Measurements from ENCODE around the gene ZNF689. TPM values are rescaled to one million over a fixed set of nuclear protein-coding genes. Genes with fewer than 3 reads are reported as not detected.

The ZNF689 gene
- total RNA-seq, 4 donors from 2014 or later, result 7.5 to 12.5 (median 9.9) TPM

DNA sequence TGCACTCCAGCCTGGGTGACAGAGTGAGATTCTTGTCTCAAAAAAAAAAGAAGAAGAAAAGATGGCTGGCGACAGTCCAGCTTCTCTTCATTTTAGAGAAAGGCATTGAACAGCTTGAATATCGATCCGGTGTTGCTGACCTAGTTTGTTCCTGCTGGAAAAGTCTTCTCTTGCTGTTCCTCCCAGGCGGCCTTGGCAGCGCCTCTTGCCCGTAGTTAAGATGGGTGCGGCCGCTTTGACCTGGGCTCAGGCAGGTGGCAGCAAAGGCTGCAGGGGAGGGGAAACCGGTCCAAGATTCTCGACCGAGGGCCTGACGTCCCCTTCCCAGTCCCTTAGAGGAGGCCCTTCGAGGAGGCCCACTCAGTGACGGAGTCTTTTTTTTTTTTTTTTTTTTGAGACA lies 48.2 kb downstream of the ZNF689 start:
- peak overlapping the region in 3 of 4 donors; percentile 48 to 60 (median 48) for H3K4me3 ChIP-seq
- peak in 2 of 3 donors; percentile 70 to 73 for DNase-seq
- peaks cover 0 to 29% (median 1%) of the 10 kb centered on the region in 4 donors for H3K4me1 ChIP-seq
- H3K27ac ChIP-seq, result peak overlapping the region; percentile 68 to 86 (median 76)
- no peaks in the 10 kb centered on the region for H3K27me3 ChIP-seq
- TF ChIP-seq, protein P1, sequence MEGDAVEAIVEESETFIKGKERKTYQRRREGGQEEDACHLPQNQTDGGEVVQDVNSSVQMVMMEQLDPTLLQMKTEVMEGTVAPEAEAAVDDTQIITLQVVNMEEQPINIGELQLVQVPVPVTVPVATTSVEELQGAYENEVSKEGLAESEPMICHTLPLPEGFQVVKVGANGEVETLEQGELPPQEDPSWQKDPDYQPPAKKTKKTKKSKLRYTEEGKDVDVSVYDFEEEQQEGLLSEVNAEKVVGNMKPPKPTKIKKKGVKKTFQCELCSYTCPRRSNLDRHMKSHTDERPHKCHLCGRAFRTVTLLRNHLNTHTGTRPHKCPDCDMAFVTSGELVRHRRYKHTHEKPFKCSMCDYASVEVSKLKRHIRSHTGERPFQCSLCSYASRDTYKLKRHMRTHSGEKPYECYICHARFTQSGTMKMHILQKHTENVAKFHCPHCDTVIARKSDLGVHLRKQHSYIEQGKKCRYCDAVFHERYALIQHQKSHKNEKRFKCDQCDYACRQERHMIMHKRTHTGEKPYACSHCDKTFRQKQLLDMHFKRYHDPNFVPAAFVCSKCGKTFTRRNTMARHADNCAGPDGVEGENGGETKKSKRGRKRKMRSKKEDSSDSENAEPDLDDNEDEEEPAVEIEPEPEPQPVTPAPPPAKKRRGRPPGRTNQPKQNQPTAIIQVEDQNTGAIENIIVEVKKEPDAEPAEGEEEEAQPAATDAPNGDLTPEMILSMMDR (IDR thresholded peaks at IDR 0.05), result peak in 2 of 6 experiments; percentile 5 to 28
- no peak for TF ChIP-seq POLR2A (IDR thresholded peaks at IDR 0.05)
- H3K9me3 ChIP-seq, result no peaks in the 10 kb centered on the region
- no peaks in the 10 kb centered on the region for H3K36me3 ChIP-seq

DNA sequence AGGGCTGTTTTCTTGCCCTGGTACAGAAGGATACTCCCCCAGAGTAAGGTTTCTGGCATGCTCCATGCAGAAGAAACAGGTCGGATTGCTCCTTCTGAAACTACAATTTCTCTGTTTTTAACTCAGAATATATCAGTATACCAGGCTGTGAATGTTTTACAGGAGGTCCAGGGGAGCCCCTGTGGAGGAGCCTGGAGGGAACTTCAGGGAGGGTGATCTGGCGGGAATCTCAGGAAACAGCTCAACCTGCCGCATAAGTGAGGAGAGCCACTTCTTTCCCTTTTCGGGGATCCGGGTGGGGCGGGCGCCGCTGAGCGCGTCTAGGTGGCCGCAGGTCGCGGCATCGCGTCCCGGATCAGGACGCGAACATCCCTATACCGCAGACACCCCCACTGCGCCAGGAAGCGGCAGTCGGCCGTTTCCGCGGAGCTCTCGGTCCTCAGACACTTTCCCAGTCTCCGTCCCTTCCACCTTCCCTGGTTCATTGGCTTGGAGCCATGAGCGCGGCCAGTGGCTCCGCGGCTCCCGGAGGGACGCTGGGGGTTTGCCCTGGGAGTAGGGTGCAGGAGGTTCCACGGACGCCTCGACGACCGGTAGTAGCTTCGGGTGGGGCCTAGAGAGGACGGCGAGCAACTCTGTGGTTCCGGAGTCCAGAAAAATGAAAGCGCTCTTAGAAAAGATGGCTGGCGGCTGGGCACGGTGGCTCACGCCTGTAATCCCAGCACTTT lies 48.9 kb downstream of the ZNF689 start:
- Histone ChIP-seq H3K27me3 (no peaks in the 10 kb centered on the region), H3K4me1 (peaks cover 0 to 37% (median 4%) of the 10 kb centered on the region in 4 donors), H3K36me3 (peaks cover 0 to 1% (median 0%) of the 10 kb centered on the region in 3 donors), H3K9me3 (no peaks in the 10 kb centered on the region), H3K27ac (peak overlapping the region; percentile 68 to 86 (median 76)), H3K4me3 (peak overlapping the region; percentile 37 to 60 (median 48))
- TF ChIP-seq, protein P1 (IDR thresholded peaks at IDR 0.05), result no peak
- TF ChIP-seq POLR2A (IDR thresholded peaks at IDR 0.05), result no peak
- peak; percentile 30 to 74 (median 68) for DNase-seq

DNA sequence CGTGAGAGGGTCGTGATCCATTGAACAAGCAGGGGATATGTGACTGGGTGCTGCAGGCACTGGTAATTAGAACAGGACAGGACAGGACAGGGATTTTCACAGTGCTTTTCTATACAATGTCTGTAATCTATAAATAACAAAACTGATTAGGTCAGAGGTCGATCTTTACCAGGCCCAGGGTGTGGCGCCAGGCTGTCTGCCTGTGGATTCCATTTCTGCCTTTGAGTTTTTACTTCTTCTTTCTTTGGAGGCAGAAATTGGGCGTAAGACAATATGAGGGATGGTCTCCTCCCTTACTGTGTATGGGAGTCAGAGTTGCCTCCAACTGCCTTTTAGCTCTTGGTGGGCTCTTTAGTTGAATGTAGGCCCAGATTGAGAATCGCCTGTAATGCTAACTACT lies 50.5 kb downstream of the ZNF689 start:
- no peaks in the 10 kb centered on the region for H3K9me3 ChIP-seq
- H3K36me3 ChIP-seq, result peaks cover 0 to 17% (median 0%) of the 10 kb centered on the region in 3 donors
- TF ChIP-seq POLR2A (IDR thresholded peaks at IDR 0.05), result no peak
- TF ChIP-seq, protein P1 (IDR thresholded peaks at IDR 0.05), result no peak
- peak in 1 of 3 donors; percentile 57 for DNase-seq
- no peak overlapping the region for H3K4me3 ChIP-seq
- peaks cover 0 to 41% (median 4%) of the 10 kb centered on the region in 4 donors for H3K4me1 ChIP-seq
- H3K27me3 ChIP-seq, result no peaks in the 10 kb centered on the region
- H3K27ac ChIP-seq, result peak overlapping the region in 3 of 4 donors; percentile 47 to 99 (median 52)

DNA sequence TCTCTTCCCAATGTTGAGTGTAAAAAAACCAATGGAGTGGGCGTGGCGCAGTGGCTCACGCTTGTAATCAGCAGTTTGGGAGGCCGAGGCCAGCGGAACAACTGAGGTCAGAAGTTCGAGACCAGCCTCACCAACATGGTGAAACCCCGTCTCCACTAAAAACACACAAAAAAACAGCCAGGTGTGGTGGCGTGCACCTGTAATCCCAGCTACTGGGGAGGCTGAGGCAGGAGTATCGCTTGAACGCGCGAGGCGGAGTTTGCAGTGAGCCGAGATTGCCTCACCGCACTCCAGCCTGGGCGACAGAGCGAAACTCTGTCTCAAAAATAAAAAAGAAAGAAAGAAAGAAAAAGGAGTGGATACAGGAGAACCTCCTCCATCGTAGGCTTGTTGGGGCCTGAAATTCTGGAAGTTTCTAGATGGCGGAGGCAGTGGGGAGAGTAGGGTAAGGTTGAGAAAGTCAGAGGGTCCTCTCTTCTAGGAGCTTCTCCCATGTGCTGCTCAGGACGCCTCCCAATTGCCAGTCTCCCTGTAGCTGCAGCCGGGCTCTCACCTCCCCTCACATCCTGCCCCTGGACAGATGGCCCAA lies 51.3 kb downstream of the ZNF689 start:
- H3K27me3 ChIP-seq, result no peaks in the 10 kb centered on the region
- DNase-seq, result no peak
- H3K27ac ChIP-seq, result peak overlapping the region; percentile 93 to 99 (median 94)
- H3K4me1 ChIP-seq, result peaks cover 0 to 41% (median 4%) of the 10 kb centered on the region in 4 donors
- no peaks in the 10 kb centered on the region for H3K9me3 ChIP-seq
- TF ChIP-seq, protein P1 (IDR thresholded peaks at IDR 0.05), result no peak
- no peak for TF ChIP-seq POLR2A (IDR thresholded peaks at IDR 0.05)
- H3K4me3 ChIP-seq, result peak overlapping the region; percentile 39 to 96 (median 80)
- H3K36me3 ChIP-seq, result peaks cover 0 to 25% (median 0%) of the 10 kb centered on the region in 3 donors

DNA sequence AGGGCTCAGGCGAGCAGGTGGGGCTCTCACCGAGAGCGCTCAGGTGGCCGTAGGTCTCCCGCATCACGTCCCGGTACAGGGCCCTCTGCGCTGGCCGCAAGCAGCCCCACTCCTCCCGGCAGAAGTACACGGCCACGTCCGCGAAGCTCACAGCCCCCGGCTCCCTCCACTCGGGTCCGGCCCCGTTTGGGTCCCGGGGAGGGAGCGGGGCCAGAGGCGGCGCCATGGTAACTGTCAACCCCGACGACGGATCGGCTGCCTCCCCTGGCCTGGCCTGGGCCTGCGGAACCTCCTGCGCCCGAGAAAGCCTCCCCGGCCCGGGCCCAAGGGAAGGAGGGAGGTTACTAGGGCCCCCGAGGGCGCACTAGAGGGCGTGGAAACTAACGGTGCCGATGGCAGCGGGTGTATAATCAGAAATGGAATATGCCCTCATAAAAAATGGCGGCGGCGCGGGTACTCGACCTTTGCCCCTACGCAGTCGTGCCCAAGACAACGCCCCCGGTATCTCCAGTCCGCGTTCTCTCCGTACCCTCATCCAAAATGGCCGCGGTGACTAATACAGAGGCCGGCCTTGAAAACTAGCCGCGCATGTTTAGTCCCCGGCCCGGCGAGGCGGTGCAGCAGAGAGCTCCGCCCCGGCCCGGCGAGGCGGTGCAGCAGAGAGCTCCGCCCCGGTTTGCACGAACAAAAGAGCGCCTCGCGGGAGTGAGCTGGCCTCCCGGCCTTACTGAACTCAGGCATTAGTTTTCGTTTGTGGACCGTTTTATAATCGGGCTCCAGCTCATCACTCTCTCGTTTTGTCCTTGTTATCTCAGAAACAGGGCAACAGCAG lies 52.0 kb downstream of the ZNF689 start, which contains the start of gene ZNF764:
Gene ZNF764 (minus strand): TSS at position 418 of the 832 bp plus-strand sequence. CDS start 192 bp downstream, at position 226.
- no peaks in the 10 kb centered on the region for H3K9me3 ChIP-seq
- TF ChIP-seq, protein P1 (IDR thresholded peaks at IDR 0.05), result peak in 3 of 6 experiments; percentile 2 to 17 (median 2)
- peak; percentile 37 to 49 for TF ChIP-seq POLR2A (IDR thresholded peaks at IDR 0.05)
- DNase-seq, result peak; percentile 97 to 99 (median 98)
- no peaks in the 10 kb centered on the region for H3K27me3 ChIP-seq
- peaks cover 0 to 41% (median 4%) of the 10 kb centered on the region in 4 donors for H3K4me1 ChIP-seq
- peak within 1 kb of the TSS; percentile 79 to 96 (median 84) for H3K4me3 ChIP-seq
- peak within 1 kb of the TSS; percentile 93 to 99 (median 94) for H3K27ac ChIP-seq
- H3K36me3 ChIP-seq, result peaks cover 0 to 27% (median 0%) of the 10 kb centered on the region in 3 donors

All from Peyer's patch (tissue), 4 donors.